GM12878 (cell line): ENCODE measurements around the gene TXNL4A. TPM values are rescaled to one million over a fixed set of nuclear protein-coding genes. Genes with fewer than 3 reads are reported as not detected.

Experiments used
- ATAC-seq: fragments of 200-7000 bp; cut with Tn5 transposase; 3 replicates; pipeline ENCODE4 v1.9.1; 2020; ENCODE audit warnings: mild to moderate bottlenecking, moderate library complexity
- BruUV-seq: library from RNA; stranded (reverse); fragments of 400-500 nt; replicated peaks from 2 replicates; lab custom pipeline; 2021; lab: Mats Ljungman, UMichigan
- CTCF ChIA-PET: fragments of 300-600 bp; sonication (Branson Sonifier 250); formaldehyde crosslinking; extraction: SDS; loops from one replicate; lab custom pipeline; 2021; ENCODE audit warnings: inconsistent platforms; lab: Yijun Ruan, JAX
- POLR2A ChIA-PET: fragments of 350-600 bp; formaldehyde crosslinking; extraction: SDS; loops from one replicate; lab custom pipeline; 2021; ENCODE audit warnings: inconsistent platforms; lab: Charles Lee
- RAD21 ChIA-PET: fragments of 300-600 bp; sonication (Branson Sonifier 250); formaldehyde crosslinking; loops from one replicate; lab custom pipeline; 2023; ENCODE audit warnings: antibody characterized with exemption; ENCODE audit not compliant: unreplicated experiment; lab: Charles Lee
- SMC1A ChIA-PET: fragments of 300-600 bp; sonication (Branson Sonifier 250); formaldehyde crosslinking; loops from one replicate; lab custom pipeline; 2023; ENCODE audit not compliant: unreplicated experiment, uncharacterized antibody; lab: Charles Lee
- DNase-seq: peaks from one replicate; pipeline ENCODE4 v3.0.0-alpha.2; 2011; ENCODE audit warnings: low read depth, low spot score
- FAIRE-seq: peaks from 3 replicates; lab custom pipeline; 2011; peaks lifted over from hg19 to GRCh38; lab: Jason Lieb, UNC
- H2AFZ ChIP-seq: 2 replicates; pipeline ENCODE4 v1.6.0; 2011; ENCODE audit warnings: low read depth, low read length, control low read depth; ENCODE audit not compliant: control insufficient read depth
- H3K27ac ChIP-seq: 2 replicates; pipeline ENCODE4 v1.5.1; 2011; ENCODE audit warnings: control low read depth; ENCODE audit not compliant: control insufficient read depth, insufficient read depth
- H3K27me3 ChIP-seq, 2 experiments: replicated peaks in 1 of 2; 2 replicates each; pipeline versions ENCODE4 v1.6.0 to v1.6.1; 2011; ENCODE audit warnings: low read length in 1 of 2; ENCODE audit not compliant: control insufficient read depth in 2 of 2, insufficient read depth in 2 of 2
- H3K36me3 ChIP-seq, 2 experiments: 2 replicates each; pipeline ENCODE4 v1.5.1; 2011; ENCODE audit warnings: low read length in 1 of 2; ENCODE audit not compliant: control insufficient read depth in 2 of 2, insufficient read depth in 2 of 2
- H3K4me1 ChIP-seq: 2 replicates; pipeline ENCODE4 v1.6.1; 2011; ENCODE audit warnings: mild to moderate bottlenecking, low read length, moderate library complexity, mixed read lengths; ENCODE audit not compliant: control insufficient read depth, insufficient read depth
- H3K4me2 ChIP-seq: 2 replicates; pipeline ENCODE4 v1.6.0; 2011; ENCODE audit warnings: control low read depth; ENCODE audit not compliant: control insufficient read depth, insufficient read depth
- H3K4me3 ChIP-seq: fragments of 200-600 bp; sonication (generic); 2 replicates; pipeline ENCODE4 v1.5.1; 2016
- H3K79me2 ChIP-seq: 2 replicates; pipeline ENCODE4 v1.6.0; 2011; ENCODE audit warnings: low read length; ENCODE audit not compliant: control insufficient read depth, insufficient read depth
- H3K9ac ChIP-seq: 2 replicates; pipeline ENCODE4 v1.8.0; 2011; ENCODE audit warnings: low read length, control low read depth, mixed read lengths; ENCODE audit not compliant: control insufficient read depth, insufficient read depth
- H3K9me3 ChIP-seq: replicated peaks from 3 replicates; pipeline ENCODE4 v1.5.1; 2011; ENCODE audit warnings: mild to moderate bottlenecking, low read length; ENCODE audit not compliant: control insufficient read depth, insufficient read depth
- H4K20me1 ChIP-seq: 2 replicates; pipeline ENCODE4 v1.6.0; 2011; ENCODE audit not compliant: control insufficient read depth, insufficient read depth
- ATF7 ChIP-seq: fragments of 450-650 bp; IDR thresholded peaks from 2 replicates; pipeline ENCODE4 v1.6.1; 2016; ENCODE audit warnings: low read depth, mild to moderate bottlenecking
- EGR1 ChIP-seq, 2 experiments: IDR thresholded peaks; 1 replicate in 1 of 2; 2 replicates in 1 of 2; pipeline ENCODE4 v1.6.1; 2011 to 2012; ENCODE audit warnings: low read depth in 2 of 2, low read length in 2 of 2, borderline replicate concordance in 1 of 2, mild to moderate bottlenecking in 1 of 2, moderate library complexity in 1 of 2
- JUNB ChIP-seq: IDR thresholded peaks from 2 replicates; pipeline ENCODE4 v1.6.1; 2016; ENCODE audit warnings: antibody characterized with exemption, mild to moderate bottlenecking
- MEF2A ChIP-seq: IDR thresholded peaks from 2 replicates; pipeline ENCODE4 v1.6.1; 2011; ENCODE audit warnings: low read depth, mild to moderate bottlenecking, low read length, moderate library complexity; ENCODE audit not compliant: insufficient read depth
- RFX5 ChIP-seq: IDR thresholded peaks from 2 replicates; pipeline ENCODE4 v1.6.1; 2011; ENCODE audit warnings: low read depth, low read length, improper control_type of control experiment
- ZNF622 ChIP-seq: fragments of 450-650 bp; IDR thresholded peaks from 2 replicates; pipeline ENCODE4 v1.6.1; 2017; ENCODE audit warnings: mild to moderate bottlenecking, inconsistent platforms
- WGBS: methylation state at CpG from one replicate; pipeline ENCODE4 v1.1.6; 2016; ENCODE audit warnings: low lambda C conversion rate; ENCODE audit not compliant: insufficient replicate concordance, insufficient coverage; ENCODE audit errors: missing lambda C conversion rate; 5-methylcytosine and 5-hydroxymethylcytosine counted together
- in situ Hi-C: fragments of 300-500 bp; cut with MboI; formaldehyde crosslinking; loops from 9 replicates; pipeline ENCODE4 v1.14.3; 2018; ENCODE audit warnings: mixed read lengths
- intact Hi-C: fragments of 100-400 bp; cut with micrococcal nuclease; formaldehyde crosslinking; loops from one replicate; pipeline ENCODE4 v1.14.2; 2022; ENCODE audit not compliant: unreplicated experiment
- polyA plus RNA-seq, 11 experiments: library from polyadenylated mRNA; depleted of rRNA in 4 of 11; unstranded in 6 of 11; stranded (reverse) in 5 of 11; fragments of >200 nt; fragmentation: Nextera tagmentation in 4 of 11; fragmentation: Illumina TruSeq in 1 of 11; extraction: Ambion mirVana in 4 of 11; extraction: Trizol in 1 of 11; gene quantifications; 1 replicate in 1 of 11; 2 replicates in 10 of 11; pipeline versions ENCODE4 v1.2.1 to v1.2.3, GENCODE V29; 2011 to 2016; ENCODE audit warnings: inconsistent platforms in 2 of 11, missing spikeins in 2 of 11, low read depth in 1 of 11
- total RNA-seq, 4 experiments: library from RNA; depleted of rRNA in 3 of 4; stranded (reverse); fragments of >200 nt in 3 of 4; fragmentation: Illumina TruSeq in 1 of 4; extraction: Trizol in 1 of 4; gene quantifications; 2 replicates each; pipeline versions ENCODE4 v1.2.1 to v1.2.3, GENCODE V29; 2013 to 2021
- TF ChIP-seq, protein P1 (sequence below): fragments of 450-650 bp; IDR thresholded peaks from 2 replicates; pipeline ENCODE4 v1.6.1; 2017; ENCODE audit warnings: mild to moderate bottlenecking, low read depth, inconsistent platforms; ENCODE audit not compliant: poor library complexity, severe bottlenecking
- TF ChIP-seq, protein P2 (sequence below): fragments of 450-650 bp; conservative IDR thresholded peaks from 2 replicates; pipeline ENCODE4 v1.6.1; 2017; ENCODE audit warnings: mild to moderate bottlenecking, moderate library complexity

Gene TXNL4A
- total and polyA plus RNA-seq, 10 of the 15 experiments (the other 5 are each of a cell fraction or from before 2014, with no cell fraction given), result 38.4 to 329 (median 128) TPM

DNA sequence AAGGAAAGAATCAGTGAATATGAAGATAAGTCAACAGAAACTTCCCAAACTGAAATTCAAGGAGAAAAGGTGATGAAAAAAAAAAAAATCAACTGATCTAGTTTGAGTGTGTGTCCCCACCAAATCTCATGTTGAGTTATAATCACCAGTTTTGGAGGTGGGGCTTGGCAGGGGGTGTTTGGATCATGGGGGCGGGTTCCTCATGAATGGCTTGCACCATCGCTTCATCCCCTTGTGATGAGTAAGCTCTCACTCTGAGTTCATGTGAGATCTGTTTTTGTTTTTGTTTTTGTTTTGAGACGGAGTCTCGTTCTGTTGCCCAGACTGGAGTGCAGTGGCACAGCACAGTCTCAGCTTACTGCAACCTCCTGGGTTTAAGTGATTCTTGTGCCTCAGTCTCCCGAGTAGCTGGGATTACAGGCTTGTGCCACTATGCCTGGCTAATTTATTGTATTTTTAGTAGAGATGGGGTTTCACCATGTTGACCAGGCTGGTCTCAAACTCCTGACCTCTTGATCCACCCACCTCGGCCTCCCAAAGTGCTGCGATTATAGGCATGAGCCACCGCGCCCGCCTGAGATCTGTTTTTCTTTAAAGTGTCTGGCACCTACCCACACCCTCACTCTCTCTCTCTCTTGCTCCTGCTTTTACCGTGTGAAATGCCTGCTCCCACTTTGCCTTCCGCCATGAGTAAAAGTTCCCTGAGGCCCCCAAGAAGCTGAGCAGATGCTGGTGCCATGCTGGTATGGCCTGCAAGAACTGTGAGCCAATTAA lies 32.9 kb downstream of the TXNL4A start:
- no peak for TF ChIP-seq ZNF622
- TF ChIP-seq, protein P1, sequence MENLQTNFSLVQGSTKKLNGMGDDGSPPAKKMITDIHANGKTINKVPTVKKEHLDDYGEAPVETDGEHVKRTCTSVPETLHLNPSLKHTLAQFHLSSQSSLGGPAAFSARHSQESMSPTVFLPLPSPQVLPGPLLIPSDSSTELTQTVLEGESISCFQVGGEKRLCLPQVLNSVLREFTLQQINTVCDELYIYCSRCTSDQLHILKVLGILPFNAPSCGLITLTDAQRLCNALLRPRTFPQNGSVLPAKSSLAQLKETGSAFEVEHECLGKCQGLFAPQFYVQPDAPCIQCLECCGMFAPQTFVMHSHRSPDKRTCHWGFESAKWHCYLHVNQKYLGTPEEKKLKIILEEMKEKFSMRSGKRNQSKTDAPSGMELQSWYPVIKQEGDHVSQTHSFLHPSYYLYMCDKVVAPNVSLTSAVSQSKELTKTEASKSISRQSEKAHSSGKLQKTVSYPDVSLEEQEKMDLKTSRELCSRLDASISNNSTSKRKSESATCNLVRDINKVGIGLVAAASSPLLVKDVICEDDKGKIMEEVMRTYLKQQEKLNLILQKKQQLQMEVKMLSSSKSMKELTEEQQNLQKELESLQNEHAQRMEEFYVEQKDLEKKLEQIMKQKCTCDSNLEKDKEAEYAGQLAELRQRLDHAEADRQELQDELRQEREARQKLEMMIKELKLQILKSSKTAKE, result no peak
- TF ChIP-seq JUNB, result peak; percentile 28; the same call in 1 of the 2 replicates
- no peak for TF ChIP-seq MEF2A
- TF ChIP-seq, protein P2, sequence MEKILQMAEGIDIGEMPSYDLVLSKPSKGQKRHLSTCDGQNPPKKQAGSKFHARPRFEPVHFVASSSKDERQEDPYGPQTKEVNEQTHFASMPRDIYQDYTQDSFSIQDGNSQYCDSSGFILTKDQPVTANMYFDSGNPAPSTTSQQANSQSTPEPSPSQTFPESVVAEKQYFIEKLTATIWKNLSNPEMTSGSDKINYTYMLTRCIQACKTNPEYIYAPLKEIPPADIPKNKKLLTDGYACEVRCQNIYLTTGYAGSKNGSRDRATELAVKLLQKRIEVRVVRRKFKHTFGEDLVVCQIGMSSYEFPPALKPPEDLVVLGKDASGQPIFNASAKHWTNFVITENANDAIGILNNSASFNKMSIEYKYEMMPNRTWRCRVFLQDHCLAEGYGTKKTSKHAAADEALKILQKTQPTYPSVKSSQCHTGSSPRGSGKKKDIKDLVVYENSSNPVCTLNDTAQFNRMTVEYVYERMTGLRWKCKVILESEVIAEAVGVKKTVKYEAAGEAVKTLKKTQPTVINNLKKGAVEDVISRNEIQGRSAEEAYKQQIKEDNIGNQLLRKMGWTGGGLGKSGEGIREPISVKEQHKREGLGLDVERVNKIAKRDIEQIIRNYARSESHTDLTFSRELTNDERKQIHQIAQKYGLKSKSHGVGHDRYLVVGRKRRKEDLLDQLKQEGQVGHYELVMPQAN, result no peak
- 0 out of 3 replicates have a peak, but pooled peaks of 1 of the 2 experiments have one; percentile 31 for TF ChIP-seq EGR1 (IDR thresholded peaks at IDR 0.05; ENCODE audit: borderline replicate concordance in 1 of 2, low read depth in 2 of 2, low read length in 2 of 2)
- no peak for TF ChIP-seq ATF7
- TF ChIP-seq RFX5, result no peak
- TF ChIP-seq, all 136 proteins: peak for 2
- ChIA-PET RAD21 (interaction anchor here (1.8 kb wide), 1 partner anchor 8 kb away, joined by 6 read pairs; no protein-coding TSS in a partner anchor), CTCF (interaction anchor here (0.6 kb wide), 1 partner anchor 200 kb away, joined by 3 read pairs; no protein-coding TSS in a partner anchor), POLR2A (interaction anchor here (1.0 kb wide), 1 partner anchor 9 kb away, joined by 5 read pairs; no protein-coding TSS in a partner anchor), SMC1A (interaction anchor here (1.7 to 1.8 kb wide), 2 partner anchors 8 to 32 kb away, joined by 5 read pairs; no protein-coding TSS in a partner anchor)
- H3K9ac ChIP-seq, result no peak overlapping the region
- H2AFZ ChIP-seq, result no peak overlapping the region
- no peaks in the 10 kb centered on the region for H3K36me3 ChIP-seq
- H3K4me2 ChIP-seq, result no peak overlapping the region
- H3K79me2 ChIP-seq, result peaks cover 6% of the 10 kb centered on the region
- no peaks in the 10 kb centered on the region for H3K27me3 ChIP-seq
- BruUV-seq, result no TSS peak
- no peaks in the 10 kb centered on the region for H3K4me1 ChIP-seq
- H3K9me3 ChIP-seq, result no peaks in the 10 kb centered on the region
- FAIRE-seq (no peak), DNase-seq (no peak), ATAC-seq (peak; percentile 18)
- 57% methylated on average over 12 of the region's 12 CpGs for WGBS
- no peak overlapping the region for H3K4me3 ChIP-seq
- no peak overlapping the region for H3K27ac ChIP-seq
- no peaks in the 10 kb centered on the region for H4K20me1 ChIP-seq
- intact Hi-C loops (no loop called here), in situ Hi-C loops (loop anchor here (5.0 to 10.0 kb wide), 2 partner anchors 273 to 561 kb away; partner anchors contain the start of gene NFATC1)
